GM21360 (cell line): ENCODE data around the gene ZNF628.
"Not testable (repeated sequence)": the region's sequence is repeated elsewhere in the genome, so short reads cannot be mapped to it uniquely, and the experiment has no call there.

Experiments
- ATAC-seq: cut with Tn5 transposase; IDR thresholded peaks from one replicate; pipeline ENCODE4 v1.9.1; 2021; ENCODE audit warnings: mild to moderate bottlenecking, moderate library complexity; ENCODE audit not compliant: unreplicated experiment

Gene ZNF628

DNA sequence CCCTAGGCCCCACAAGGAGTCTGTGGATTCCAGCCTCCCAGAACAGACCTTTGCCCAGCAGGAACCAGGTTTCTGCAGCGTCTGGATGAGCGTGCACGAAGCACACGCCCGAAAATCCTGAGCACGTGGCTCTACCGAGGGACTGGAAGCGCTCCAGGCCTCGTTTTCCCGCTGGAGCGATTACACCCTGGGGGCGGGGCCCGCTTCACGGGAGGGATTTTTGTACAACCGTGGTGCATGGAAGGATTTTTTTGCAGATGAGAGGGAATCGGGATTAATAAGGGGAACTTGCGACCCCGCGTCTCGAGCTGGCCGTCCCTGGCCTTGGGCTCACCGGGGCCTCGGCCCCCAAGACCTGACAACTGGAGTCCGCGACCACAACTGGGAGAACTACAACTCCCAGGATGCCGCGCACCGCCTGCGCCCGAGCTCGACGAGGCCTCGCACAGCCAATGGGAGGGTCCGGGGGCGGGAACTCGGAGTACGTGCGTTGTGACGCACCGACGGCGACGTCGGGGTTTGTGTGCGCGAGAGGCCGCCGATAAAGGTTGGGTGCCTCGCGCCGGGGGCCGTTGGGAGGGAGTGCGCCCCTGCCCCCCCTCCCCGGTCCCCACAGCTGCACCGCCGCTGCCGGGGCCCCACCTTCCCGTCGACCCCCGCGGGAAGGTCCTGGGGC lies at the start of gene ZNF628:
Gene ZNF628, plus strand, starts transcription at position 518 of the 676 bp plus-strand sequence. CDS start 3,294 bp downstream, outside the sequence.
- ATAC-seq = peak; percentile 89

DNA sequence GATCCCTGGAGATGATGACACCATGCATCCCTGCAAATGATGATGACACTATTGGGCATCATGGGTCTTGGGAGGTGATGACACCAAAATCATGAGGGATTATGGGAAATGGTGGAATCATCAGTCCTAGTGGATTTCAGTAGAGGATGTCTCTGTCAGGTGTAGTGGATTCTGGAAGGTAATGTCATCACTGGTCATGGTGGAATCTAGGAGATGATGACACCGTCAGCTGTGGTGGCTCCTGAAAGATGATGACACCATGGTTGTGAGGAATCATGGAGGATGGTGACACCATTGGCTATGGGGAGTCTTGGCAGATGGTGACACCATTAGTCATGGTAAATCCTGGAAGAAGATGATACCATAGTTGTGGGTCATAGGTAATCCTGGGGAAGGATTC lies 45.2 kb upstream of the ZNF628 start:
- ATAC-seq = no peak

DNA sequence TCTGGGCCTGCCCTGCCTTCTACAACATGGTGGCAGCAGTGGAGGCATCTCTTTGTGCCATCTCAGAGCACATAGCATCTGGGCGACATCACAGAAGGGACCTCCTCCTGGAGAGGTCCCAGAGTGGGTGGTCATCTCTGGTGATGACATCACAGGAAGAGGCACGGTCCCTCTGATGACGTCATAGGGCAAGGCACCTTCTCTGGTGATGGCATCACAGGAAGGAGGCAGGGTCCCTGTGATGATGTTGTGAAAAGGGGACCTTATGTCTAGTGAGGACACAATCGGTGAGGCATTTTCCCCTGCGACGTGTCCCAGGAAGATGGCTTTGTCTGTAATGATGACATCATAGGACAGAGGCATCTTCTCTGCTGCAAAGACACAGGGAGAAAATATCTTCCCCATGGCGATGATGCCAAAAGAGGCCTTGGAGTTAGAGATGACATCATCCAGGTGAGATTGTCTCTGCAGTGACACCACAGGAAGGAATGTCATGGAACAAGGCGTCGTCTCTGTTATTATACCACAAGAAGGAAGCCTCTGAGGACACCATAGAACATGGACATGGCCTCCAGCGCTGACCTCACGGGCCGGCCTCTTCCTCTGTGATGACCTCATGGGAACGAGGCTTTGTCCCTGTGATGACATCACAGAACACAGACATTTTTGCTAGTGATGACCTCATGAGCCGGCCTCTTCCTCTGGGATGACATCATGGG lies 44.0 kb upstream of the ZNF628 start:
- no peak for ATAC-seq

DNA sequence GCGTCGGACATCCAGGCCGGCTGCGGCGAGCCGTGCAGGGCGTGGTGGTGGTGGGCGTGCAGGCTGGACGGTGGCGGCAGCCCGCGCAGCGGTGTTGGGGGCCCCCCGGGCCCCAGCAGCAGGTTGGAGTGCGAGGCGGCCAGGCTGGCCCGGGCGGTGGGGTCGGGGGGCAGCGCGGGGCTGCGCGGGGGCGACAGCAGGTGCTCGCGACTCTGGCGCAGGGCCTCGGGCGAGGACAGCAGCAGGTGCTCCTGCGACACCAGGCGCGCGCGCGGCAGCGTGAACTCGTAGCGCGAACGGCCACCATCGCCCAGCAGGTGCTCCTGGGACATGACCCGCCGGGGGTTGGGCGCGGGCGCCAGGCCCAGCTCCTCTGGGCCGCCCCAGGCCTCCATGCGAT lies 43.1 kb upstream of the ZNF628 start:
- ATAC-seq = no peak

DNA sequence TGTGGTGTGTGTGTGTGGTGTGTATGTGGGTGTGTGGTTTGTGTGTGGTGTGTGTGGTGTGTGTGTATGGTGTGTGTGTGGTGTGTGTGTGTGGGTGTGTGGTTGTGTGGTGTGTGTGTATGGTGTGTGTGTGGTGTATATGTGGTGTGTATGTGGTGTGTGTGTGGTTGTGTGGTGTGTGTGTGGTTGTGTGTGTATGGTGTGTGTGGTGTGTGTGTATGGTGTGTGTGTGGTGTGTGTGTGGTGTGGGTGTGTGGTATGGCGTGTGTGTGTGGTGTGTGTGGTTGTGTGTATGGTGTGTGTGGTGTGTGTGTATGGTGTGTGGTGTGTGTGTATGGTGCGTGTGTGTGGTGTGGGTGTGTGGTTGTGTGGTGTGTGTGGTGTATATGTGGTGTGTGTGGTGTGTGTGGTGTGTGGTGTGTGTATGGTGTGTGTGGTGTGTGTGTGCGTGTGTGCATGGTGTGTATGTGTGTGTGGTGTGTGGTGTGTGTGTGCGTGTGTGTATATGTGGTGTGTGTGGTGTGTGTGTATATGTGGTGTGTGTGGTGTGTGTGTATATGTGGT lies 42.0 kb upstream of the ZNF628 start:
- no peak for ATAC-seq

DNA sequence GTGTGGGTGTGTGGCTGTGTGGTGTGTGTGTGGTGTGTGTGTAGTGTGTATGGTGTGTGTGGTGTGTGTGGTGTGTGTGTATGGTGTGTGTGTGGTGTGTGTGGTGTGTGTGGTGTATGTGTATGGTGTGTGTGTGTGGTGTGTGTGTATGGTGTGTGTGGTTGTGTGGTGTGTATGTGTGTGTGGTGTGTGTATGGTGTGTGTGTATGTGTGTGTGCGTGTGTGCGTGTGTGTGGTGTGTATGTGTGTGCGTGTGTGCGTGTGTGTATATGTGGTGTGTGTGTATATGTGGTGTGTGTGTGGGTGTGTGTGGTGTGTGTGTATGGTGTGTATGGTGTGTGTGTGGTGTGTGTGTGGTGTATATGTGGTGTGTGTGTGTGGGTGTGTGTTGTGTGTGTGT lies 41.4 kb upstream of the ZNF628 start:
- no peak for ATAC-seq

- ATAC-seq = no peak
Observed at GRCh38 chr19:55436847-55437246, 39.6 kb upstream of the ZNF628 start.

DNA sequence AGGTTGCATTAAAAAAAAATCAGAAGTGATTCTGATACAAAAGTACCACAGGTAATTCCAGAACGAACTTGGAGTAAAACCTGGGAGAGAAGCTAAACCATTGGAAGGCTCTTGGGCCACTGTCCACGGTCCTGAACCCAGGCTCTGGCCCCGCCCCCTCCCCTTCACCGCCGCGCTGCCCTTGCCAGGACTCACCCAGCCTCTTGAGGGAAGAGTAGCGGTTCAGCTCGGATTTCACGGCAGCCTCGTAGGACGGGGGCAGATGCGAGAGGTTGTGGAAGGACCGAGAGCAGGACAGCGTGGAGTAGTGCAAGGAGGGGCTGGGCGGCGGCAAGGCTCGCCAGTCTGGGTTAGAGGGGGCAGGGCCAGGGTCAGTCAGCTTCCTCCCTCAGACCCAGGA lies 39.0 kb upstream of the ZNF628 start:
- no peak for ATAC-seq

- ATAC-seq = no peak
Observed at GRCh38 chr19:55439052-55439451, 37.4 kb upstream of the ZNF628 start.

DNA sequence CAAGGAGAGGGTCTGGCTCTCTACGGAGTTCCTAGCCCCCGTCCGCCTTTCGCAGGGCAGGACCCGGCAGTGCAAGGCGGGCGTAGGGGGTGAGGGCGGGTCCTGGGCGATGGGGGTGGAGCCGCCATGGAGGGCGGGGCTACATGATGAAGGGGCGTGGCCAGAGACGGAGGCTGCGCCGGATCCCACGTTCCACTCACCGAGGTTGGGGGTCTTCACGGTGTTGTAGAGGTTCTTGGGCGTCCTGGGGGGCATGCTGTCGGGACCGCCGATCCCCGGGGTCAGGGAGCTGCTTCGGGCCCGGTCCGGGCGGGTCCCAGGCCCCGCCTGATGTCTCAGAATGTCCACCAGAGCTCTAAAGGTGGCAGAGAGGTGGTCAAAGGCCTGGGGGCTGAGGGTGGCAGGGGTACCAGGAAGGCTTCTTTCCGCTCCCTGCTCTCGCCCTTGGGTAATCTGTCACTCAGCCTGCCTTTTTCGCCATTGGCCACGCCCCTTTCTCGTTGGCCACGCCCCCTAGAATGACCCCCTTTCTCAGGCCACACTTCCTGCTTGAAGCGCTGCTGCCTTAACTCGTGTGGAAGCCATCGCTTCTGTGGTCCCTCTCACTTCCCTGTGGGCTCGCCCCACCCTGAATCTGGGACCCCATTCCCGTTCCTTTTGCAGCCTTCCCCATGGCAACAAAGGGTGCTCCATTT lies 35.9 kb upstream of the ZNF628 start:
- ATAC-seq = no peak

GRCh38 chr19:55441319-55441691 lies 35.1 kb upstream of the ZNF628 start:
- no peak for ATAC-seq

- no peak for ATAC-seq
Observed at GRCh38 chr19:55441692-55442321, 34.6 kb upstream of the ZNF628 start.

GRCh38 chr19:55442372-55442961 lies 34.0 kb upstream of the ZNF628 start:
- no peak for ATAC-seq

DNA sequence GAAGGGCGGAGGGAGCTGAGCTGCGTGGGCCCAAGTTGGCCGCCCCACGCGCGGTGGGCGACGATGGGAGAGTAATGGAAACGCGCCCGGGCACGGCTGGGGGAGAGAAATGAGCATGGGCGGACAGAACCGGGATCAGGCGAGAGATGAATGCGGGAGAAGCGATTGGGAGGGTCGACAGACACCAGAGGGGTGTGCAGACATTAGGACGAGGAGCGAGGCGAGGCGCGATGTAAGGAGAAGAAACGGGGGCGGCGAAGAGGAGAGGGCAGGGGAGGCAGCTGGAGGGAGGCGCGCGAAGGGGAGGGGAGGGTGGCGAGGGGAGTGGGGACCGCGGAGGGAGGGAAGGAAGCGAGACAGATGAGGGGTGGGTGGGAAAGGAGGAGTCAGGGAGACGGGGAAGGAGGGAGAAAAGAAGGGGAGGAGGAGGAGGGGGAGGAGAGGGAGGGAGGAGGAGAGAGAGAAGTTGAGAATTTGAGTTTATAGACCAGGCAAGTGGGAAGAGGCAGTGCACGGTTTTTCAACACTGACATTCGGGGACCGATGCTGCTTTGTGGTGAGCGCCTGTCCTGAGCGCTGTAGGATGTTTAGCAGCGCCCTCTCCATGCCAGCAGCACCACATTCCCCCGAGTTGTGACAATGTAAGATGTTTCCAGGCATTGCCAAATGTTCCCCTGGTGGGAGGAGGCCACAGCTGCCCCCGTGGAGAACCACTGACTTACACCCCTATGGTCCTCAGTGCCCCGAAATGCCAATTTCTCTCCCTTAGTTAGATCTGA lies 33.2 kb upstream of the ZNF628 start, which contains the start of gene SHISA7:
Gene SHISA7, minus strand, starts transcription at position 256 of the 779 bp plus-strand sequence. CDS start 437 bp downstream, outside the sequence.
- no peak for ATAC-seq

DNA sequence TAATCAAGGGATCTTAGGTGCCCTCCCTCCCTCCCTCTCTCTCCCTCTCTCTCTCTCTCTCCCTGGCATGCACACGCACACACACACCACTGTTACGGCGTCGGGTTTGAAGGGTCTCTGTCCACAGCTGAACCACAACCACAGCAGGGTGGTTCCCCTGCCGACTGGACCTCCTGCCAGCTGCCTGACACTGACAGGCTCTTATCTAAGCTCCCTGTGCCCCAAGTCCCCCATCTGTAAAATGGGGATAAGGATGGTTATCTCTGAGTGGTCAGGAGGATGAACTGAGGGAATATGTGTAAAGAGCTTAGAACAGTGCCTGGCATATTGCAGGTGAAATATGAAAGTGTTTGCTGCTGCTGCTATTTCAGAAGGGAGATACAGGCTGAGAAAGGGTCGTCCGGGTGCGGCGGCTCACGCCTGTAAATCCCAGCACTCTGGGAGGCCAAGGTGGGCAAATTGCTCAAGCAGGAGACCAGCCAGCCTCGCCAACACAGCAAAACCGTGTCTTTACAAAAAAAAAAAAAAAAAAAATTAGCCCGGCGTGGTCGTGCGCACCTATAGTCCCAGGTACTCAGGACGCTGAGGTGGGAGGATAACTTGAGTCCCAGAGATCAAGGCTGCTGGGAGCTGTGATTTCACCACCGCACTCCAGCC lies 32.5 kb upstream of the ZNF628 start:
- no peak for ATAC-seq

DNA sequence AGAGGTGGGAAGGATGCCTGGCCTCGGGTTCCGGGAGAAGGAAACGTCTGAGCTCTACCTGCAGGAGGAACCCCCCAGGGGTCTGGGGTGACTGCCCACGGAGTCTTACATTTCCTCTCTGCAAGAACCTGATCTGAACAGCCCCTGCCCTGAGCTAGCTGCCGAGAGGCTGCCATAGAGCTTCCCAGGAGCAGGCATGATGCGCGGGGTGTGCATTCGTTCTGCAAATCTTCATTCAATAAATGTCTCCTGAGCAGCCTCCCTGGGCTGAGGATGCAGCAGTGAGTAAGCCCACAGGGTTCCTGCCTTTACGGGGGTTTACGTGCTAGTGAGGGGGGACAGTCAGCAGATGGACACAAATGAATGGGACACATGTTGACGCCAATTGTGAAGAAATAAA lies 31.8 kb upstream of the ZNF628 start:
- ATAC-seq = no peak

- no peak for ATAC-seq
Observed at GRCh38 chr19:55446060-55446459, 30.4 kb upstream of the ZNF628 start.

DNA sequence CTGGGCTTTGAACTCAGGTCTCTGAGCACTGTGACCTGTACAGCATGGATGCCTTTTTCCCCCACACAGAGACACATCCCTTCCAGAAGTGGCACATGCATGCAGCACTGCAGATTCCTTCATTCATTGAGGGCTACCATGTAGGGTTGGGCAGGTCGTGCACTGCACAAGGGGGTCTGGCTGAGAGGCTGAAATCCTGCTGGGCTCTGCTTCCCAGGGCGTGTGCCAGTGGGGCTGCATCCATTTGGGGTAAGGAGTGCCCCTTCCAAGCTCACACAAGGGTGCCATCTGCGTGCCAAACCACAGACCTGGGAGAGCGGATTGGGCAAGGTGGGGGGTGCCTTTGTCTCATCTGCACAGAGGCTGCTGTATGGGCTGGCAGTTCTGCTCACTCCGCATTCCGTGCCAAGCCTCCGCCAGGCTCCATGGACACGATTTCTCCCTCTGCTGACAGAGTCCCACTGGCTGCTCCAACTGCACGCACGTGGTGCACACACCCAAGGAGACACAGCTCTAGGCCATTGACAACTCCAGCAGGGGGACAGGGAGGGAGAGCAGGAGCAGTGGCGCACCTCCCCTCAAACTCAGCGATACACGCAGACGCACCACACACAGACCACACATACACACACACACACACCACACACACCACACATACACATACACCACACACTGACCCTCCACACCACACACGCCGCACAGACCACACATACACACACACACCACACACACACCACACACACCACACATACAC lies 28.8 kb upstream of the ZNF628 start:
- ATAC-seq = no peak

GRCh38 chr19:55448175-55448490 lies 28.3 kb upstream of the ZNF628 start:
- ATAC-seq = not testable (repeated sequence)
